GM12872 (cell line): Measurements from ENCODE around the gene INSL6.

ENCODE experiments used
- CTCF ChIP-seq: IDR thresholded peaks from 3 replicates; pipeline ENCODE4 v1.5.1; 2011; ENCODE audit warnings: low read depth, mild to moderate bottlenecking, low read length, moderate library complexity; ENCODE audit not compliant: insufficient read depth

INSL6 gene

GRCh38 chr9:5185220-5185840, at the start of gene INSL6:
TSS of gene INSL6 (minus strand) at chr9:5185639. CDS start at chr9:5185602, 37 bp downstream.
- no peak for TF ChIP-seq CTCF

- TF ChIP-seq CTCF, result no peak
Measured at GRCh38 chr9:5231212-5231611, 45.8 kb upstream of the INSL6 start, which contains the start of gene INSL4. TSS of gene INSL4 (plus strand) at chr9:5231419. CDS start at chr9:5231524, 105 bp downstream.

GRCh38 chr9:5230554-5230953, 45.1 kb upstream of the INSL6 start:
- no peak for TF ChIP-seq CTCF

GRCh38 chr9:5205071-5205470, 19.6 kb upstream of the INSL6 start:
- no peak for TF ChIP-seq CTCF

GRCh38 chr9:5195463-5195862, 10.0 kb upstream of the INSL6 start:
- TF ChIP-seq CTCF, result no peak

- no peak for TF ChIP-seq CTCF
Measured at GRCh38 chr9:5193345-5193744, 7.9 kb upstream of the INSL6 start.

- TF ChIP-seq CTCF, result no peak
Measured at GRCh38 chr9:5191985-5192384, 6.5 kb upstream of the INSL6 start.
